Immature natural killer cell (primary cell): ENCODE results near the gene LAMTOR5. TPM values are rescaled to one million over a fixed set of nuclear protein-coding genes. Genes with fewer than 3 reads are reported as not detected.

Source experiments
- DNase-seq, 3 donors: peaks; one replicate each; pipeline ENCODE4 v3.0.0; 2022; ENCODE audit warnings: mixed read lengths in 1 of 3
- H3K27ac Mint-ChIP-seq, 6 donors: one replicate each; pipeline ENCODE4 v1.8.0; 2020; ENCODE audit warnings: mixed read lengths in 6 of 6, mild to moderate bottlenecking in 5 of 6, inconsistent platforms in 4 of 6, moderate library complexity in 3 of 6
- H3K27me3 Mint-ChIP-seq, 3 donors: one replicate each; pipeline ENCODE4 v1.8.0; 2020 to 2021; ENCODE audit warnings: low read depth in 3 of 3, mild to moderate bottlenecking in 3 of 3, mixed read lengths in 3 of 3, moderate library complexity in 3 of 3, inconsistent platforms in 1 of 3
- H3K36me3 Mint-ChIP-seq, 3 donors: one replicate each; pipeline ENCODE4 v1.8.0; 2020; ENCODE audit warnings: mixed read lengths in 3 of 3, inconsistent platforms in 2 of 3, mild to moderate bottlenecking in 2 of 3
- H3K4me1 Mint-ChIP-seq, 2 donors: one replicate each; pipeline ENCODE4 v1.8.0; 2020; ENCODE audit warnings: inconsistent platforms in 2 of 2, mild to moderate bottlenecking in 2 of 2, mixed read lengths in 2 of 2, moderate library complexity in 1 of 2
- H3K4me3 Mint-ChIP-seq, 5 donors: one replicate each; pipeline ENCODE4 v1.8.0; 2020; ENCODE audit warnings: mild to moderate bottlenecking in 5 of 5, mixed read lengths in 5 of 5, inconsistent platforms in 3 of 5, moderate library complexity in 3 of 5
- H3K9me3 Mint-ChIP-seq, 6 donors: one replicate each; pipeline ENCODE4 v1.8.0; 2020; ENCODE audit warnings: mild to moderate bottlenecking in 6 of 6, mixed read lengths in 6 of 6, inconsistent platforms in 4 of 6, moderate library complexity in 3 of 6
- polyA plus RNA-seq, 3 donors: library from polyadenylated mRNA; unstranded; fragments of 300-500 nt; fragmentation: Illumina TruSeq; gene quantifications; one replicate each; pipeline ENCODE4 v1.2.3, GENCODE V29; 2021

The LAMTOR5 gene
- polyA plus RNA-seq, 3 donors from 2014 or later = 254 to 387 (median 277) TPM

DNA sequence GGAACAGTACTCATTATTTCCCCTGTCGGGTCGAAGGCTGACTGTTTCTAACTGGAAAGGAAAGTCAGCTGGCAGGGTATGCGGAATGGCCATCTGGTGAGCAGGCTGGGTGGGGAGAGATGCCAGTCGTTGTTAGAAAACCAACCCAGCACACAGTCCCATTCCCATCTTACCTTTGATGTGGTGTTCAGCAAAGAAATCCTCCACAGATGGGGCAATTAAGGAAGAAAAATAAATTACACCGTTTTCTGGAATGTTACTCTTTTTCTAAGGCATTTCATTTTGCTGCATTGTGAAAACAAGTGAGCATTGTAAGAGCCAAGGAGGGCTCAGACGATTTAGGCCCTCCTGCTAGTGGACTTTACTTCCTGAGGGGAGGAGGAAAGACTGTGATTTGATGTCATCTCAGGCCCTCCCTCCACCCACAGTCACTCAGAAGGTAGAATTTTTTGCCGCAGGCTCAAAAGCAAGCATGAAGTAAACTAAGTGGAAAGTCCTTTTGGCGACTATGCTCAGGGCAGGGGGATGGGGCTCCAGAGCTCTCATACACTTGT is 16.7 kb downstream of the LAMTOR5 start, which contains the start of gene SLC16A4:
Gene SLC16A4 (minus strand): TSS at position 335 of the 554 bp plus-strand sequence. CDS start 1,703 bp downstream, outside the sequence.
- no peaks in the 10 kb centered on the region for H3K4me1 Mint-ChIP-seq
- peaks cover 0 to 4% (median 1%) of the 10 kb centered on the region in 3 donors for H3K27me3 Mint-ChIP-seq
- DNase-seq = no peak
- H3K27ac Mint-ChIP-seq = no peak within 1 kb of the TSS
- no peak within 1 kb of the TSS for H3K4me3 Mint-ChIP-seq
- peaks cover 4 to 16% (median 15%) of the 10 kb centered on the region in 3 donors for H3K36me3 Mint-ChIP-seq
- no peaks in the 10 kb centered on the region for H3K9me3 Mint-ChIP-seq

DNA sequence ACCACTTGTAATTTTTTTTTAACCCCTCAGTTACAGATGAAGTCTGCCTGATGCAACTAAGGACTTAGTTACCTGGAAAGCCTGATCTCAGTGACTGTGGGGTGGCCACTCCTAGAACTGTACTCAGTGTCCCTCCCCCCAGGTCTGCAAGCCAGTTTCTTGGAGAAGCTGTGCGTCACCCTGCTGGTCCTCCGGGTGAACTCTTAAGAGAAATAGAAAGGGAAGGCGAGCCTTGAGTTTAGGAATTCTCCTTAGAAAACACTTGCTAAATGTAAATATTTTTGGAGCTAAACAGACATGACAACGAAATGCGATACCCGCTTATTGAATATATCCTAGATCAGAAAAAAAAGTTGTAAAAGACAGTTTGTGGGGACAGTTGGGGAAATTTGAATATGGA is 17.4 kb downstream of the LAMTOR5 start:
- no peak overlapping the region for H3K27ac Mint-ChIP-seq
- H3K36me3 Mint-ChIP-seq = peaks cover 4 to 10% (median 9%) of the 10 kb centered on the region in 3 donors
- H3K27me3 Mint-ChIP-seq = peaks cover 0 to 4% (median 1%) of the 10 kb centered on the region in 3 donors
- no peaks in the 10 kb centered on the region for H3K9me3 Mint-ChIP-seq
- peaks cover 4 to 5% of the 10 kb centered on the region in 2 donors for H3K4me1 Mint-ChIP-seq
- no peak for DNase-seq
- no peak overlapping the region for H3K4me3 Mint-ChIP-seq

DNA sequence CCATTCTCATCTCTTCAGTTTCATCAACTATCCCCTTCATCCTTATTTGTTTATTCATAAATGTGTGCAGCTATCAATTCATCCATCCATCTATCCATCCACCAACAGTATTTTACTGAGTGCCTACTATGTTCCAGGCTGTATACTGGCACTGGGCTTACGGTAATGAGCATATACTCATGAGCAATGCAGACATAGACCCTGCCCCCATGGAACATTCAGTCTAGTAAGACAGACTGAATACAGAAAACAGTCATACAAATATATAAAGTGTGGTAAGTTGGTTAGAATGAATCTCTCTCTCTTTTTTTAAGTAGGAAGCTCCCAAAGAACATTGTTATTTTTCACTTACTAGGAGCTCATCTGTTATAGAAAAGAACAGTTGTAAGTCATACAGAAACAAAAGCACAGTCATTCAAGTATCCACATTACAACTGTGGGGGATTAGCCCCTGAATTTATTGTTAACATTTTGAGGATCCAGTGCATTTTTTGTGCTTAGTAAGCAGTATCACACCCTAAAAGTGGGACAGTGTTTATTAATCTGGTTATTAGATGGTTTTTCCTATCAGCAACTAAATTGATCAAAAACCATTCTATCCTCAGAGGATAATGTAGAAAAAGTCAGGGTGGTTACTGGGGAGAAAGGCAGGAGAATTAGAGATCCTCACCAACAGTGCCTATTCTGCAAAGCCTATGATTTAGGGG is 20.3 kb downstream of the LAMTOR5 start:
- Mint-ChIP-seq H3K36me3 (no peaks in the 10 kb centered on the region), H3K4me1 (peaks cover 25 to 28% of the 10 kb centered on the region in 2 donors), H3K4me3 (no peak overlapping the region), H3K27ac (peak overlapping the region in 1 of 6 donors; percentile 72), H3K27me3 (peaks cover 1 to 2% (median 2%) of the 10 kb centered on the region in 3 donors), H3K9me3 (no peaks in the 10 kb centered on the region)
- no peak for DNase-seq

DNA sequence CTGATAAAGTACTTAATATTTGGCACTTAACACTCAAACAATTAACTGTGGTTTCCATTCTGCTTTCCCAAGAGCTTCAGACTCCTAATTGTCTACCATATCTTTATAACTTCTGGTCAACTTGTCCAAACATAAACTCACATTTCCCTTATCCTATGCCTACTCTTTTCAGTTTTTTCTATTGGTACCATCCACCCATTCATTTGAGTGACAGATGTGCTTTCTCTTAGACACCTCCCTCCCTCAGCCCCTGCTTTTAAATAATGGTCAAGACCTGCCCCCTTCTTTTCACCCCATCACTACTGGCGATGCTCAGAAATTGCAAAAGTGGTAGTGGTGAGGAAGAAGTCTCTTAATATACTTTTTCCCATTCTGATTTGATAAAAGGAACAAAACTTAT is 22.1 kb downstream of the LAMTOR5 start:
- no peaks in the 10 kb centered on the region for H3K9me3 Mint-ChIP-seq
- no peak for DNase-seq
- H3K36me3 Mint-ChIP-seq = no peaks in the 10 kb centered on the region
- no peak overlapping the region for H3K4me3 Mint-ChIP-seq
- peaks cover 0 to 4% (median 2%) of the 10 kb centered on the region in 3 donors for H3K27me3 Mint-ChIP-seq
- peak overlapping the region in 2 of 6 donors; percentile 16 to 38 for H3K27ac Mint-ChIP-seq
- peaks cover 25 to 28% of the 10 kb centered on the region in 2 donors for H3K4me1 Mint-ChIP-seq

DNA sequence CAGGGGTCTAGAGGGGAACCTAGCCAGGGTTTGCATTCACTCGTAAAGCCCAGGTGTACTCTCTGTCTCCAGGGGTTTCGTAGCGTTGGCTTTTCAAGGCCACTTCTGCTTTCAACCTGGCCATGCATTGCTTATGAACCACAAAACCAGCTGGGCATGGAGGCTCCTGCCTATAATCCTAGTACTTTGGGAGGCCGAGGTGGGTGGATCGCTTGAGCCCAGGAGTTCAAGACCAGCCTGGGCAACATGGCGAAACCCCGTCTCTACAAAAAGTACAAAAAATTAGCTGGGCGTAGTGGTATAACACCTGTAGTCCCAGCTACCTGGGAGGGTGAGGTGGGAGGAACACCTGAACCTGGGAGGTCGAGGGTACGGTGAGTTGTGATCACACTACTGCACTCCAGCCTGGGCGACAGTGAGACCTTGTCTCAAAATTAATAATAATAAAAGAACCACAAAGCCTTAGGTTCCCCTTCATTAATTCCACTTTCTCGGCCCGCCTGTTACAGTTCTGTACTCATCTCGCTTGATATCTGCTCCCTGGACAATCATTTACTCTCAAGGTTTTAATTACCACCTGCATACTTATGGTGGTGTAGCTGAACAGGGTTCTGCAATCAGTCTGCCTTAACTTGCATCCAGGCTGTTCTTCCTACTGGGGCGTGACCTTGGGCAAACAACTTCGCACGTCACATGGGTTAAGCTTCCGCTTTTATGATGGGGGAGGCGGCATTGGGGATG is 22.7 kb downstream of the LAMTOR5 start:
- H3K27me3 Mint-ChIP-seq = peaks cover 0 to 4% (median 2%) of the 10 kb centered on the region in 3 donors
- no peak for DNase-seq
- H3K36me3 Mint-ChIP-seq = no peaks in the 10 kb centered on the region
- no peaks in the 10 kb centered on the region for H3K9me3 Mint-ChIP-seq
- peak overlapping the region in 5 of 6 donors; percentile 32 to 92 (median 89) for H3K27ac Mint-ChIP-seq
- peak overlapping the region in 2 of 5 donors; percentile 19 to 88 for H3K4me3 Mint-ChIP-seq
- H3K4me1 Mint-ChIP-seq = peaks cover 25 to 28% of the 10 kb centered on the region in 2 donors

DNA sequence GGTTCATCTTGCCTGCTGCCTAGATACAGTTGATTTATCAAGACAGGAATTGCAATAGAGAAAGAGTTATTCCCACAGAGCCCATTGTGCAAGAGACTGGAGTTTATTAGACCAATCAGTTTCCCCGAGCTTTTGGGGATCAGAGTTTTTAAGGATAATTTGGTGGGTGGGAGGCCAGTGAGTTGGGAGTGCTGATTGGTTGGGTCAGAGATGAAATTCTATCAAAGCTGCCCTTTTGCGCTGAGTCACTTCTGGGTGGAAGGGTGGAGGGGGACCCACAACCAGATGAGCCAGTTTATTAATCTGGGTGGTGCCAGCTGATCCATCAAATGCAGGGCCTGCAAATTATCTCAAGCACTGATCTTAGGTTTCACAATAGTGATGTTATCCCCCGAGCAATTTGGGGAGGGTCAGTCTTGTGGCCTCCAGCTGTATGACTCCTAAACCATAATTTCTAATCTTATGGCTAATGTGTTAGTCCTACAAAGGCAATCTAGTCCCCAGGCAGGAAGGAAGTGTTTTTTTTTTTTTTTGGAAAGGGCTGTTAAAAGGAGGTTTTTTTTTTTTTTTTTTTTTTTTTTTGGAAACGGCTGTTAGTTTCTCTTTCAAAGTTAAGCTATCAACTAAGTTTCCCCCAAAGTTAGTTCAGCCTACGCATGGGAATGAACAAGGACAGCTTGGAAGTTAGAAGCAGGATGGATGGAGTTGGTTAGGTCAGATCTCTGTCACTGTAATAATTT is 24.1 kb downstream of the LAMTOR5 start:
- DNase-seq = peak; percentile 9 to 29 (median 18)
- Mint-ChIP-seq H3K36me3 (peaks cover 0 to 5% (median 0%) of the 10 kb centered on the region in 3 donors), H3K27ac (peak overlapping the region; percentile 86 to 93 (median 92)), H3K9me3 (no peaks in the 10 kb centered on the region), H3K4me3 (peak overlapping the region; percentile 53 to 88 (median 62)), H3K4me1 (peaks cover 25 to 28% of the 10 kb centered on the region in 2 donors), H3K27me3 (peaks cover 0 to 4% (median 2%) of the 10 kb centered on the region in 3 donors)

DNA sequence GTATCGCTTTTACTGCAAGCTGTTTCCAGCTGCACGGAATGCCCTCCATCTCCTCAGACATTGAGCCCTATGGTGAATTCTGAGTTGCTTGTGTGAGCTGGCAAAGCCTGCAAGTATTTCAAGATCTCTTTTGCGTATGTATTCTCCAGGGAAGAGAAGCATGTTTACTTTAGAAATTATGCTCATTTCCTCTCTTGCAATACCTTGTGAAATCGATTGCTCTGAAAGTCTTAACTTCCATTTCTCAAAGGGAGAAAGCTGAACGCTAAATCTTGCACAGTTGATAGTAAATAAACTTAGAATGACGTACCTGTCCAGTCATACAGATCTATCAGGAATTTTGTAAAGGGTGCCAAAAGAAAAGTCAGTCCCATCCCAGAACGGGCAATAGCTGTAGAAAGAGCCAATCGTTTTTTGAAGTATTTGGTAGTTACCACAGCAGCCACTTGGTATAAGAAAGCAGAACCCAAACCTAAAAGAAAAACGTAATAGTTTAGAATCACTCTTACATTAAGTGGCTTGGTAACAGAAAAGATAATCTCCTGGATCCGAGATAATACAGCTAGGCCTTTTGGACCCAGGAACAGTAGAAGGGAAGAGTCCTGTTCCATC is 26.7 kb downstream of the LAMTOR5 start:
- DNase-seq = no peak
- Mint-ChIP-seq H3K27ac (no peak overlapping the region), H3K9me3 (no peaks in the 10 kb centered on the region), H3K27me3 (peaks cover 0 to 4% (median 2%) of the 10 kb centered on the region in 3 donors), H3K4me1 (peaks cover 25 to 28% of the 10 kb centered on the region in 2 donors), H3K4me3 (no peak overlapping the region), H3K36me3 (peaks cover 5 to 8% (median 6%) of the 10 kb centered on the region in 3 donors)

DNA sequence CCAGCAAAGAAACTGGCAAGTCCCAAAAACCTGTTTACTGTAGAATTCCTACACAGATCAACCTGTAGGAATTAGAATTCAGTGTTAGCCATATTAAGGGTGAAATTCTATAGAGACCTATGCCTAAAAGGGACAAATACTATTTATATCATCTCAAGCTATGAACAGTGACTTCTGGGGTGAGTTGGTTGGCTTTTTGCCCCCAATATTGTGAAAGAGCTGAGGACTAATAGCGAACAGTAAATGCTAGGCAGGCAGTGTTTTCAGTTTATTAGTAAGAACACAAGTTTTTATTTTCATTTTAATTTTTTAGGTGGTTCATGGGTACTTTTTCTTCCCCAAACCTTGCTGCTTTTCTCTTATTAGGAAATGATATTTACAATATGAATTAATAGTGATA is 32.0 kb downstream of the LAMTOR5 start:
- H3K4me1 Mint-ChIP-seq = peaks cover 0 to 11% of the 10 kb centered on the region in 2 donors
- H3K36me3 Mint-ChIP-seq = peaks cover 5 to 11% (median 9%) of the 10 kb centered on the region in 3 donors
- no peak overlapping the region for H3K4me3 Mint-ChIP-seq
- no peak for DNase-seq
- no peak overlapping the region for H3K27ac Mint-ChIP-seq
- no peaks in the 10 kb centered on the region for H3K27me3 Mint-ChIP-seq
- no peaks in the 10 kb centered on the region for H3K9me3 Mint-ChIP-seq

DNA sequence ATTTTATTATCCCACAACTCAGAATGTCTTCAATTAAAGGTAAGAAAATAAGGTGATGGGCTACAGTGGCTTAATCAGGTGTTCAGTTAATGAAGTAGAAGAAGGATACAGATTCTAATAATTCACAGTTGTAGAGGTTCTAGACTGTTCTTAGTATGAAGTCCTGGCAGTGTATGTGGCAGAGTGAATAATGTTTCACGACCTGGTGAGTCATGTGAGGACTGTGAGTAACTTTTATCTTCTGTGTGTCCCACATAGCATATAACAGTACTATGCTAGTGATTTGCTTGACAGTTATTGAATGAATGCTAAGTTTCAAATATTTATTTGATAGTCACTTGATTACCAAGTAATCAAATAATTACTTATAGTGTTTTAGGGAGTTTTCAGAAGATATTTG is 36.7 kb downstream of the LAMTOR5 start:
- no peak overlapping the region for H3K4me3 Mint-ChIP-seq
- no peaks in the 10 kb centered on the region for H3K9me3 Mint-ChIP-seq
- H3K4me1 Mint-ChIP-seq = peaks cover 0 to 15% of the 10 kb centered on the region in 2 donors
- peak overlapping the region in 1 of 6 donors; percentile 4 for H3K27ac Mint-ChIP-seq
- no peak for DNase-seq
- peaks cover 0 to 3% (median 3%) of the 10 kb centered on the region in 3 donors for H3K36me3 Mint-ChIP-seq
- no peaks in the 10 kb centered on the region for H3K27me3 Mint-ChIP-seq

DNA sequence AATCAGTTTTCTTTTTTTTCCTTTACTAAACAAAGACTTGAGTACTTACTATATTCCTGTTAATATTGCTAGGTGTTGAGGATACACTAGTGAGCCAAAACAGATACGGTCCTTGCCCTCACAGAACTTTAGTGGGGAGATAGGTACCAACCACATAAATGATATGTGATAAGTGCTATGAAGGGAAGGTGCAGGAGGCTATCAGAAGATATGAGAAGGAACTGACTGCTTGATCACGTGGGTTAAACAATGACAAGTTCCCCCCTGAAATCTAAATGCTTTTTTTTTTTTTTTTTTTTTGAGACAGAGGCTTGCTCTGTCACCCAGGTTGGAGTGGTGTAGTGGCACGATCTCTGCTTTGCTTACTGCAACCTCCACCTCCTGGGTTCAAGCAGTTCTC is 43.3 kb downstream of the LAMTOR5 start:
- peaks cover 0 to 7% (median 0%) of the 10 kb centered on the region in 3 donors for H3K36me3 Mint-ChIP-seq
- no peak for DNase-seq
- peak overlapping the region in 1 of 6 donors; percentile 57 for H3K27ac Mint-ChIP-seq
- H3K9me3 Mint-ChIP-seq = no peaks in the 10 kb centered on the region
- H3K27me3 Mint-ChIP-seq = peaks cover 0 to 1% (median 0%) of the 10 kb centered on the region in 3 donors
- no peak overlapping the region for H3K4me3 Mint-ChIP-seq
- peaks cover 2 to 14% of the 10 kb centered on the region in 2 donors for H3K4me1 Mint-ChIP-seq

DNA sequence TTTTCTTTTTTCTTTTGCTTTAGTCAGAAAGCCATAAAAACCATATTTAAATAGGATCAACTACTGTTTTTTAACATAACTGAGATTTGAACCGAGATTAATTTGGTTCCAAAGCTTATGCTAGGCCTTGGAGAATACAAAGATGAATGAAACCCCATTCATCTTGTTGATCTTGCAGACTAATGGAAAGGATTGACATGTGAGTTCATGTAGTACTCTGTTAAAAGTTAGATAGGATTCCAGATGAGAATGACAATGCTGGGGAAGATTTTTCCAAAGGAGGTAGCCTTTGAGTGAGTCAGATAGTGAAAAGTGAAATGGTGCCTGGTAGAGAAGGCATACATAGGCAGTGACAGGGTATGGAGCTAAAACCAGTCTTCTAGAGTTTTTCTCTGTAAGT is 45.6 kb downstream of the LAMTOR5 start:
- peak overlapping the region in 3 of 6 donors; percentile 4 to 63 (median 49) for H3K27ac Mint-ChIP-seq
- DNase-seq = no peak
- H3K4me1 Mint-ChIP-seq = peaks cover 2 to 23% of the 10 kb centered on the region in 2 donors
- H3K9me3 Mint-ChIP-seq = no peaks in the 10 kb centered on the region
- no peak overlapping the region for H3K4me3 Mint-ChIP-seq
- peaks cover 0 to 1% (median 0%) of the 10 kb centered on the region in 3 donors for H3K27me3 Mint-ChIP-seq
- peaks cover 0 to 7% (median 0%) of the 10 kb centered on the region in 3 donors for H3K36me3 Mint-ChIP-seq

DNA sequence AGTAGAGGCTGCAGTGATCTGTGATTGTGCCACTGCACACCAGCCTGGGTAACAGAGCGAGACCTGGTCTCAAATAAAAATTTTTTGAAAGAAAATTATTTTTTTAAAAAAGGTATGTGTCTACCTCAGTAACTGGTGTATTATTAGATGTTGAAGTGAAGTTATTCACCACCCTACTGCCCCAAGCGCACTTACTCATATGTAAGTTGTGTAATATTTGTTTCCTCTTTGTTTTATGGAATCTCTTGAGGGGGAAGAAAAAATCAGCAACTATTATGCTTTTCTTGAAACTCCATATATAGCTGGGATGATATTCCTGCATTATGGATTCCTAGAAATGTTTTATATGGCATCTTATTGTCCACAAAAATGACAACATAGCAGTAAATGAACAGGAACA is 47.1 kb downstream of the LAMTOR5 start:
- DNase-seq = no peak
- no peaks in the 10 kb centered on the region for H3K9me3 Mint-ChIP-seq
- H3K36me3 Mint-ChIP-seq = peaks cover 5 to 17% (median 6%) of the 10 kb centered on the region in 3 donors
- peaks cover 0 to 1% (median 0%) of the 10 kb centered on the region in 3 donors for H3K27me3 Mint-ChIP-seq
- H3K27ac Mint-ChIP-seq = peak overlapping the region in 1 of 6 donors; percentile 0
- peaks cover 5 to 36% of the 10 kb centered on the region in 2 donors for H3K4me1 Mint-ChIP-seq
- no peak overlapping the region for H3K4me3 Mint-ChIP-seq

DNA sequence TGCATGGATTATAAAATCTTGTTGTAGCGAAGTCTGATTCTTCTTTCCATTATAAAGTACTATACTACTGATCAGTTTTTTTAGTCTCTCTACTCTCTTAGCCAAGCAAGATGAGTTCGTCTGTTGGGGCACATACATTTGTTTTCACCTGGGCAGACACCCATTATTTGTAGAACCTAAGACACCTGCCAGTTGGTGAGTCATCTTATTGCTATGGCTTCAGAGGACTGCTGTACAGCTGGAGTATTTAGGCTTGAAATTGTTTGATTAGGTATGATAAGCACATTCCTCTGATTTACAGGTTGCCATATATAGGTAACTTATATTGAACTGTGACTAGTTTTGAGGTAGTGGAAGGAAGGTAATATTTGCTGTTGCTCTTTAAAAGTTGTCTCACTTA is 51.1 kb downstream of the LAMTOR5 start:
- H3K4me3 Mint-ChIP-seq = no peak overlapping the region
- no peaks in the 10 kb centered on the region for H3K9me3 Mint-ChIP-seq
- peak overlapping the region in 4 of 6 donors; percentile 33 to 69 (median 48) for H3K27ac Mint-ChIP-seq
- peaks cover 6 to 51% of the 10 kb centered on the region in 2 donors for H3K4me1 Mint-ChIP-seq
- no peaks in the 10 kb centered on the region for H3K27me3 Mint-ChIP-seq
- H3K36me3 Mint-ChIP-seq = peaks cover 5 to 10% (median 6%) of the 10 kb centered on the region in 3 donors
- no peak for DNase-seq
